Esophagus muscularis mucosa (tissue), 3 donors: ENCODE data around the gene SP8.

Experiments
- CTCF ChIP-seq, 3 experiments: fragments of 200-600 bp in 2 of 3; fragments of 450-650 bp in 1 of 3; sonication (generic) in 2 of 3; IDR thresholded peaks; one replicate each; pipeline ENCODE4 v1.5.1; 2017 to 2019; ENCODE audit warnings: antibody characterized with exemption in 3 of 3, mild to moderate bottlenecking in 2 of 3, moderate library complexity in 1 of 3
- POLR2A ChIP-seq: fragments of 450-650 bp; IDR thresholded peaks from one replicate; pipeline ENCODE4 v1.6.1; 2017; ENCODE audit warnings: antibody characterized with exemption, moderate library complexity, mild to moderate bottlenecking, low read depth

- TF ChIP-seq CTCF (IDR thresholded peaks at IDR 0.05) (no peak), POLR2A (no peak)
Observed at GRCh38 chr7:20826243-20826642, 39.6 kb upstream of the SP8 start.
